Spleen (tissue), 11 donors: ENCODE data around the gene TRIM3. TPM values are rescaled to one million over a fixed set of nuclear protein-coding genes. Genes with fewer than 3 reads are reported as not detected.

ENCODE experiments used
- DNase-seq: peaks from one replicate; pipeline ENCODE4 v3.0.0-alpha.2; 2020
- H3K27ac ChIP-seq, 8 donors: fragments of 200-600 bp; sonication (generic) in 7 of 8; 1 replicate in 4 of 8; 2 replicates in 4 of 8; pipeline versions ENCODE4 v1.5.0 to v1.8.0; 2016 to 2021; ENCODE audit warnings: inconsistent platforms in 4 of 8, mild to moderate bottlenecking in 4 of 8, moderate library complexity in 1 of 8
- H3K27me3 ChIP-seq, 7 donors: fragments of 200-600 bp; sonication (generic) in 6 of 7; replicated peaks in 1 of 7; 1 replicate in 4 of 7; 2 replicates in 3 of 7; pipeline versions ENCODE4 v1.5.0 to v1.8.0; 2016 to 2021; ENCODE audit warnings: inconsistent platforms in 3 of 7, mild to moderate bottlenecking in 1 of 7
- H3K36me3 ChIP-seq, 6 donors: fragments of 200-600 bp; sonication (generic) in 5 of 6; 1 replicate in 4 of 6; 2 replicates in 2 of 6; pipeline versions ENCODE4 v1.5.0 to v1.8.0; 2016 to 2021; ENCODE audit warnings: inconsistent platforms in 2 of 6
- H3K4me1 ChIP-seq, 6 donors: fragments of 200-600 bp; sonication (generic) in 5 of 6; 1 replicate in 3 of 6; 2 replicates in 3 of 6; pipeline versions ENCODE4 v1.5.0 to v1.8.0; 2016 to 2021; ENCODE audit warnings: inconsistent platforms in 3 of 6
- H3K4me3 ChIP-seq, 8 donors: fragments of 200-600 bp; sonication (generic) in 7 of 8; 1 replicate in 4 of 8; 2 replicates in 4 of 8; pipeline versions ENCODE4 v1.5.0 to v1.8.0; 2016 to 2021; ENCODE audit warnings: inconsistent platforms in 4 of 8, mild to moderate bottlenecking in 4 of 8, moderate library complexity in 2 of 8
- H3K9me3 ChIP-seq, 8 donors: fragments of 200-600 bp; sonication (generic) in 7 of 8; 1 replicate in 4 of 8; 2 replicates in 4 of 8; pipeline versions ENCODE4 v1.5.0 to v1.8.0; 2016 to 2021; ENCODE audit warnings: inconsistent platforms in 4 of 8
- CTCF ChIP-seq, 11 experiments: fragments of 200-600 bp in 7 of 11; fragments of 450-650 bp in 4 of 11; sonication (generic) in 4 of 11; IDR thresholded peaks in 8 of 11; conservative IDR thresholded peaks in 3 of 11; 1 replicate in 7 of 11; 2 replicates in 4 of 11; pipeline versions ENCODE4 v1.4.0 to v1.8.0; 2016 to 2021; ENCODE audit warnings: antibody characterized with exemption in 11 of 11, inconsistent platforms in 4 of 11, mild to moderate bottlenecking in 1 of 11
- POLR2A ChIP-seq, 3 donors: fragments of 450-650 bp; IDR thresholded peaks; one replicate each; pipeline ENCODE4 v1.5.1; 2017; ENCODE audit warnings: antibody characterized with exemption in 3 of 3, mild to moderate bottlenecking in 1 of 3
- POLR2AphosphoS5 ChIP-seq, 3 donors: sonication (generic); formaldehyde crosslinking; IDR thresholded peaks; one replicate each; pipeline ENCODE4 v1.5.1; 2017; ENCODE audit warnings: antibody characterized with exemption in 3 of 3
- WGBS, 5 donors: extraction: QIAGEN DNeasy Blood & Tissue Kit in 3 of 5; methylation state at CpG; one replicate each; pipeline versions ENCODE4 v1.1.5 to v1.1.7; 2013 to 2018; 5-methylcytosine and 5-hydroxymethylcytosine counted together
- intact Hi-C: fragments of 100-400 bp; cut with DNase I; formaldehyde crosslinking; loops from one replicate; pipeline ENCODE4 v1.15.0; 2023; ENCODE audit warnings: low total_unique reads
- polyA plus RNA-seq, 3 donors: library from polyadenylated mRNA; stranded (reverse); fragments of 200-250 nt; gene quantifications; one replicate each; pipeline ENCODE4 v1.2.1, GENCODE V29; 2013
- total RNA-seq, 7 donors: library from RNA; depleted of rRNA in 3 of 7; stranded (reverse); fragments of >200 nt in 3 of 7; fragmentation: NEBNext Ultra II Directional in 4 of 7; extraction: Animal tissue kit (Norgen Biotek cat#: 25700) in 4 of 7; gene quantifications; one replicate each; pipeline versions ENCODE4 v1.1.0 to v1.2.1, GENCODE V29; 2016 to 2021
- donor health status: healthy with polysubstance abuse.
- donor health status: DM: no; HTN: no; CAD: no; lungs with moderate emphysema.
- donor health status: DM: no; HTN: no; CAD: no.
- donor health status: Bipolar disorder and iron deficiency.
- donor health status: healthy.
- donor health status: DM: no; HTN: no; CAD: no.
- donor health status: DM: yes; HTN: yes; CAD: no.

The TRIM3 gene
- total and polyA plus RNA-seq, 10 donors: 6.3 to 27.6 (median 13.7) TPM

DNA sequence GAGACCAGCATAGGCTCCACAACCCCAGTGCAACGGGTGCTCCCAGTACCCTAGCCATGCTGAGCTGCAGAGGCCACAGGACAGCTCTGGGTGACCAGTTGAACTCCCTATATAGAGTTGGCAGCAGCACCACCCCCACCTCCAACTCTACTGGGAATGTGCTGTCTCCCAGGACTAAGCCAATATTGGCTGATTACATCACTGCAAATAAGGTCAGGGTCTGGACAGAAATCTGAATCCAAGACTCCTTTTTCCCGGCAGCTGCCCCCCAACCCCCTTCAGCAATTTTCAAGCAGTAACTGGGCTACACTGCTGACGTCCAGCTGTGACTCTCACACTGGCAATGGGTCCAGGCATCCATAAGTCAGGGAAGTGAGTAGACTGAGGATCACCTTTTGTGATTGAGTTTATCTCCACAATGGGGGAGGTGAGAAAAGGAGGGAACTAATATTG lies 32.8 kb downstream of the TRIM3 start, which contains the start of gene HPX:
HPX (minus strand) TSS at position 82 of the 453 bp plus-strand sequence; CDS start at position 58, 24 bp downstream.
- no peak for DNase-seq
- Histone ChIP-seq H3K4me3 (no peak within 1 kb of the TSS), H3K36me3 (no peaks in the 10 kb centered on the region), H3K4me1 (peaks cover 0 to 28% (median 9%) of the 10 kb centered on the region in 6 donors), H3K27ac (no peak within 1 kb of the TSS), H3K9me3 (no peaks in the 10 kb centered on the region), H3K27me3 (no peaks in the 10 kb centered on the region)
- intact Hi-C loops: loop anchor here (5.0 to 10.0 kb wide), 2 partner anchors 64 kb away; no protein-coding TSS in a partner anchor
- WGBS, 5 donors: 82 to 94% (median 86%) methylated on average over 3 of the region's 3 CpGs
- TF ChIP-seq POLR2A (IDR thresholded peaks at IDR 0.05): no peak
- TF ChIP-seq POLR2AphosphoS5 (IDR thresholded peaks at IDR 0.05): no peak
- TF ChIP-seq CTCF (IDR thresholded peaks at IDR 0.05 in 8 of 11, conservative IDR thresholded peaks at IDR 0.05 in 3 of 11): no peak

- H3K27ac ChIP-seq: no peak overlapping the region
- no peak for DNase-seq
These were observed 34.7 kb downstream of the TRIM3 start for GRCh38 chr11:6438979-6439571.

GRCh38 chr11:6437993-6438392 lies 35.7 kb downstream of the TRIM3 start:
- no peak for TF ChIP-seq CTCF (IDR thresholded peaks at IDR 0.05 in 8 of 11, conservative IDR thresholded peaks at IDR 0.05 in 3 of 11)
- TF ChIP-seq POLR2AphosphoS5 (IDR thresholded peaks at IDR 0.05): no peak
- TF ChIP-seq POLR2A (IDR thresholded peaks at IDR 0.05): no peak
- no peak overlapping the region for H3K4me3 ChIP-seq
- no peak overlapping the region for H3K27ac ChIP-seq
- intact Hi-C loops: no loop called here
- H3K36me3 ChIP-seq: no peaks in the 10 kb centered on the region
- H3K9me3 ChIP-seq: no peaks in the 10 kb centered on the region
- WGBS, 5 donors: 34 to 44% (median 35%) methylated on average over 3 of the region's 3 CpGs
- H3K4me1 ChIP-seq: peaks cover 0 to 22% (median 9%) of the 10 kb centered on the region in 6 donors
- no peak for DNase-seq
- no peaks in the 10 kb centered on the region for H3K27me3 ChIP-seq

More at GRCh38 chr11:6438979-6439571, 34.7 kb downstream of the TRIM3 start:
- TF ChIP-seq CTCF (IDR thresholded peaks at IDR 0.05 in 8 of 11, conservative IDR thresholded peaks at IDR 0.05 in 3 of 11) (peak in 10 of 11 experiments; percentile 11 to 60 (median 52)), POLR2A (IDR thresholded peaks at IDR 0.05) (no peak)
- Histone ChIP-seq H3K4me3 (no peak overlapping the region), H3K9me3 (no peaks in the 10 kb centered on the region), H3K36me3 (no peaks in the 10 kb centered on the region), H3K27me3 (no peaks in the 10 kb centered on the region), H3K4me1 (peaks cover 0 to 28% (median 9%) of the 10 kb centered on the region in 6 donors)
- intact Hi-C loops: no loop called here
- 8 to 20% (median 14%) methylated on average over 1 of the region's 1 CpG for WGBS, 5 donors

DNA sequence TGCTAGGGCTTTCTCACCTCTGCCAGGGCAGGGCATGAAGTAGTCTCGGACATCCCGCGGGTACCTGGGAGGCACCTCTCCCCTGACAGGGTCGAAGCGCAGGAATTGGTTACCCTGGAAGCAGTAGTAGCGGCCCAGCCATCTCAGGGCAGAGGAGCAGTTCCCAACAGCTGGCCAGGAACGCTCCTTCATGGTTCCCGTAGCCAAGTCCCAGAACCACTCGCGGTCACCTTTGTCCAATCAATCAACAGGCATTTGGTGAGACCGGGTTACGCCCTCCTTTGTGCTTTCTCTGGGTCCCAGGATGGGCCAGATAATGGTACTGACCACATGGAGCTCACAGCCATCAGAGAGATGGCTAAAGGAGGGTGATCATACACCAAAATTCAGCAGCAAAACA lies 36.3 kb downstream of the TRIM3 start:
- Histone ChIP-seq H3K27me3 (no peaks in the 10 kb centered on the region), H3K4me1 (peaks cover 0 to 21% (median 9%) of the 10 kb centered on the region in 6 donors), H3K9me3 (no peaks in the 10 kb centered on the region), H3K27ac (no peak overlapping the region), H3K36me3 (no peaks in the 10 kb centered on the region), H3K4me3 (no peak overlapping the region)
- WGBS, 5 donors: 89 to 96% (median 93%) methylated on average over 12 of the region's 12 CpGs
- no peak for TF ChIP-seq POLR2A (IDR thresholded peaks at IDR 0.05)
- TF ChIP-seq POLR2AphosphoS5 (IDR thresholded peaks at IDR 0.05): no peak
- no peak for TF ChIP-seq CTCF (IDR thresholded peaks at IDR 0.05 in 8 of 11, conservative IDR thresholded peaks at IDR 0.05 in 3 of 11)
- no peak for DNase-seq
- intact Hi-C loops: no loop called here
